ENCODE measurements around the gene GRK5. TPM values are rescaled to one million over a fixed set of nuclear protein-coding genes. Genes with fewer than 3 reads are reported as not detected.

Gene GRK5
- total RNA-seq, 1 experiment from 2014 or later, result 1.2 TPM

DNA sequence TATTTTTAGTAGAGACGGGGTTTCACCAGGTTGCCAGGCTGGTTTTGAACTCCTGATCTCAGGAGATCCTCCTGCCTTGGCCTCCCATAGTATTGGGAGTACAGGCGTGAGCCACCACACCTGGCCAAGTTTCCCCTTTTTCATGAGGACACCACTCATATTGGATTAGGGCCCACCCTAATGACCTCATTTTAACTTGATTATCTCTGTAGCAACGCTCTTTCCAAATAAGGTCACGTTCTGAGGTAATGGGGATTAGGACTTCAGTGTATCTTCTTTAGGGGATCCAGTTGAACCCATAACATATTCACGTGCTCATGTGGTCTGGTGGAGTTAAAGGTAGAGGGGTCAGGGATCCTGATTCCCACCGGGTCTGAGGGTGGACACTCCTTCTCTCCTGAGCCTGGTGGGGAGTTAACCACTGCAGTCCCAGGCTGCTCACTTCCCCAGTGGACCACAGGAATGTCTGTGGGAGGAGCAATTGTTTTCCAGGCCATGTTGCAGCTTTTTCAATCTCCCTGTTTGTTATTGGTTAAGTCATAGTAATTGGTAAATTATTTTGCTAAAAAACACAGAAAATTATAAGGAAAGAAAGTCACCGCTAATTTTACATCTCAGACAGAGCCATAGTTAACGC is 130.5 kb downstream of the GRK5 start:
- Histone ChIP-seq H3K27me3 (ENCODE audit: control insufficient read depth, insufficient read depth, low read length) (no peaks in the 10 kb centered on the region), H3K36me3 (replicated peaks; ENCODE audit: control insufficient read depth, insufficient read depth, low read length) (no peaks in the 10 kb centered on the region), H3K4me3 (ENCODE audit: insufficient read depth, low read depth, low read length) (no peak overlapping the region)
- no peak for DNase-seq

- no peak for DNase-seq
These were observed 131.7 kb downstream of the GRK5 start for GRCh38 chr10:119339109-119339508.

GRCh38 chr10:119340893-119341458 is 133.6 kb downstream of the GRK5 start:
- DNase-seq, result no peak
- Histone ChIP-seq H3K4me3 (ENCODE audit: insufficient read depth, low read depth, low read length) (no peak overlapping the region), H3K36me3 (replicated peaks; ENCODE audit: control insufficient read depth, insufficient read depth, low read length) (no peaks in the 10 kb centered on the region), H3K27me3 (ENCODE audit: control insufficient read depth, insufficient read depth, low read length) (no peaks in the 10 kb centered on the region)

More at GRCh38 chr10:119339109-119339508, 131.7 kb downstream of the GRK5 start:
- no peaks in the 10 kb centered on the region for H3K36me3 ChIP-seq (replicated peaks; ENCODE audit: control insufficient read depth, insufficient read depth, low read length)
- H3K4me3 ChIP-seq (ENCODE audit: insufficient read depth, low read depth, low read length), result no peak overlapping the region
- no peaks in the 10 kb centered on the region for H3K27me3 ChIP-seq (ENCODE audit: control insufficient read depth, insufficient read depth, low read length)

DNA sequence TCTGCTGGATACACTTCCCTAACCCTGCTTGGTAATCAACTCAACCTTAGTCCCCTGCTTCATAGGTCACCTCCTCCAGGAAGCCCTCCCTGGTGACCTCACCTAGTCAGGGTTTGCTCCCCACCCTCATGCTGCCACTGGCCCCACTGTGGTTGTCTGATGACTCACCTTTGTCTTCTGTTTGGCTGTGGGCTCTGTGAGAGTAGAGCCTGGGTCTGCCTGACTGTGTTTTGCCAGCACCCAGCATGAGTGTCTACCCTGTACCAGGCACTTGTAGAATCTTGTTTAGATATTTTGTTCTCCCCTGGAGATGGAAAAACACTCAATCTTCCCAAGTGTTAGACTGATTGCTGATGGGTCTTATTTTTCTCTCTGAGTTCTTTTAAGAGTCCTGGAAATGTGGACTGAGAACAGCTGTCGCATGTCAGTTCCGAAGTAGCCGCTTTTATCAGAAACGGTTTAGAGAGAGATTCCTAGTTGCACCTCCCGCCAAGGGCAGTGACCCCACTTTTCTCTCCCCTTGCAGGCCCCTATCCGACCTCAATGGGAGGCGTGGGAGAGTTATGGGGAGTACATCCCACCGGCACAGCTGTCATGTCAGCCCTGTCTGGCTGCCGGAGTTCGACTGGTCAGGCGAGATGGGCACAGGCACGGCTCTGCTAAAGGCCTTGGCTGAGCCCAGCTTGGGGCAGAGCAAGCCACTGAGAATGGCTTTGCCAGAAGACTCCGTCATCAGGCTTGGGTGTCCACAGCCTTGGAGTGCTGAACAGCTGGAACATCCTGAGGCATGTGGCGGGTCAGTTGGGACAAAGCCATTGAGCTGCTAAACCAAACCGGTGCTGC is 134.3 kb downstream of the GRK5 start:
- H3K36me3 ChIP-seq (replicated peaks; ENCODE audit: control insufficient read depth, insufficient read depth, low read length), result no peaks in the 10 kb centered on the region
- H3K27me3 ChIP-seq (ENCODE audit: control insufficient read depth, insufficient read depth, low read length), result no peaks in the 10 kb centered on the region
- no peak overlapping the region for H3K4me3 ChIP-seq (ENCODE audit: insufficient read depth, low read depth, low read length)
- no peak for DNase-seq

DNA sequence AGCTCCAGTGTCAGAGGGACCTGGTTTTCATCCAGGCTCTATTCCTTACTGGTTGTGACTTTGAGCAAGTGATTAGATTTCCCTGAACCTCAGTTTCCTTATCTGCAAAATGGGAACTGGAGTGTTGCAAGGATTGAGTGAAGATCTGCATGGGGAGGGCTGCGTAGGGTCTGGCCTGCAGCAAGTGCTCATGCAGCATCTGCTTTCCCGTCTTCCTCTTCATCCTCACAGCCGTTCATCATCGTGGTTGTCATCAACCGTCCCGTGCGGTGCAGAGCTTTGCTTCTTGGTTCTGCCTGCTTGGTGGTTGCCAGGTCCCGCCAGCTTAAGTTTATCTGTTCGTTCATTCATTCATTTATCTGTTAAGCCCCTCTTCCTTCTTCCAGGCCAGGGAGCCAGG is 135.0 kb downstream of the GRK5 start:
- Histone ChIP-seq H3K4me3 (ENCODE audit: insufficient read depth, low read depth, low read length) (no peak overlapping the region), H3K27me3 (ENCODE audit: control insufficient read depth, insufficient read depth, low read length) (no peaks in the 10 kb centered on the region), H3K36me3 (replicated peaks; ENCODE audit: control insufficient read depth, insufficient read depth, low read length) (no peaks in the 10 kb centered on the region)
- DNase-seq, result no peak

DNA sequence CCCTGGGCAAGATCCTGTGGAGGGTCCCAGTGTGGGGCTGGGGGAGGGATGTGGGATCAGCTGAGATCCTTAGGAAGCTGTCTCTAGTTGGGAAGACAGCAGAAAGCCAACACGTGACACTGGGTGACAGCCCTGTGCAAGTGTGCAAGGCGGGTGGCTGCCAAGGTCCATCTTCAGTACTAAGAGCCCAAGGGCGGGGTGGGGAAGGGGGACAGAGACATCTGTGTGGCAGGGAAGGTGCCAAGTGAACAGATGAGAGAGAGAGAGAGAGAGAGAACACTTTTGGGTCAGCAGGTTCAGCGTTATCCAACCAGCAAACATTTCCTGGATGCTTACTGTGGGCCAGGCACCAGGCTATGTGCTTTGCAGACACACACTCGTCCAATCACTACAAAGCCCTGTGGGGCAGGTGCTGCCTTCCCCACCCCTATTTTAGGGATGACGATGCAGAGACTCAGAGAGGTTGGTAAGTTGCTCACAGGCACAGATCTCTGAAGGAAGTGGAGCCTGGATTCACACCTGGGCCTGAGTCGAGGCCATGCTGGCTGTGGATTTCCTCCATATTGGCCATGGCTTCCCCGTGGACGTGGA is 135.7 kb downstream of the GRK5 start:
- Histone ChIP-seq H3K4me3 (ENCODE audit: insufficient read depth, low read depth, low read length) (no peak overlapping the region), H3K36me3 (replicated peaks; ENCODE audit: control insufficient read depth, insufficient read depth, low read length) (no peaks in the 10 kb centered on the region), H3K27me3 (ENCODE audit: control insufficient read depth, insufficient read depth, low read length) (no peaks in the 10 kb centered on the region)
- DNase-seq, result no peak

- H3K27me3 ChIP-seq (ENCODE audit: control insufficient read depth, insufficient read depth, low read length), result no peaks in the 10 kb centered on the region
- no peak for DNase-seq
- H3K36me3 ChIP-seq (replicated peaks; ENCODE audit: control insufficient read depth, insufficient read depth, low read length), result no peaks in the 10 kb centered on the region
- no peak overlapping the region for H3K4me3 ChIP-seq (ENCODE audit: insufficient read depth, low read depth, low read length)
These were observed 137.0 kb downstream of the GRK5 start for GRCh38 chr10:119344381-119344780.

- Histone ChIP-seq H3K4me3 (ENCODE audit: insufficient read depth, low read depth, low read length) (no peak overlapping the region), H3K27me3 (ENCODE audit: control insufficient read depth, insufficient read depth, low read length) (no peaks in the 10 kb centered on the region), H3K36me3 (replicated peaks; ENCODE audit: control insufficient read depth, insufficient read depth, low read length) (no peaks in the 10 kb centered on the region)
- no peak for DNase-seq
These were observed 138.9 kb downstream of the GRK5 start for GRCh38 chr10:119346095-119346832.

DNA sequence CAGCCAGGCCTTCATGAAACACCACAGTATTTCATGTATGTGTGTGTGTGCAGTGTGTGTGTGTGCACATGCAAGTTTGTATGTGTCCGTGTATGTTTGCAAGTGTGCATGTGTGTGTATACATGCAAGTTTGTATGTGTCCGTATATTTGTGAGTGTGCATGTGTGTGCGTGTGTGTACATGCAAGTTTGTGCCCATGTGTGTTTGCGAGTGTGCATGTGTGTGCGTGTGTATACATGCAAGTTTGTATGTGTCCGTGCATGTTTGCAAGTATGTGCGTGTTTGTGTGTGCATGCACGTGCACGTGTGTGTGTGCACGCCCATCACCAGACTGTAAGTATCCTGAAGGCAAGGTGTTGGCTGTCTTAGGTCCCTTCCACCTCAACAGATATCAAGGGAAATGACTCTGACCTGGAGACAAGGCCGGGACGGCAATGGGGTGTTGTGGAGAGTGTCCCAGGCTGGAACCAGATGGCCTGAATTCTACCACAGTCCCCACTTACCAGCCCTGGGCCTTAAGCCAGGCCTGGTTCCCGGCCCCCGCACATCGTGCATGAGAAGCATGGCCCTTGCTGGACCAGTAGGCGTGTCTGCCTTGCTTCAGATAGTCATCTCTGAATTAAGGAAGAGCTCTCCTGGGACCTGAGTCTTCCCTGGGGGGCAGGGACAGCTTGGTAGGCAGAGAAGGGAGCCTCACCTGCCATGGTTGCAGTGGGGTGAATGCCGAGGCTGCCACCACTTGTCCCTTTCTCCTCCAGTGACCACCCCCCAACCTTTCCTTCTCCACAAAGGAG is 140.0 kb downstream of the GRK5 start:
- Histone ChIP-seq H3K4me3 (ENCODE audit: insufficient read depth, low read depth, low read length) (no peak overlapping the region), H3K27me3 (ENCODE audit: control insufficient read depth, insufficient read depth, low read length) (no peaks in the 10 kb centered on the region), H3K36me3 (replicated peaks; ENCODE audit: control insufficient read depth, insufficient read depth, low read length) (no peaks in the 10 kb centered on the region)
- no peak for DNase-seq

DNA sequence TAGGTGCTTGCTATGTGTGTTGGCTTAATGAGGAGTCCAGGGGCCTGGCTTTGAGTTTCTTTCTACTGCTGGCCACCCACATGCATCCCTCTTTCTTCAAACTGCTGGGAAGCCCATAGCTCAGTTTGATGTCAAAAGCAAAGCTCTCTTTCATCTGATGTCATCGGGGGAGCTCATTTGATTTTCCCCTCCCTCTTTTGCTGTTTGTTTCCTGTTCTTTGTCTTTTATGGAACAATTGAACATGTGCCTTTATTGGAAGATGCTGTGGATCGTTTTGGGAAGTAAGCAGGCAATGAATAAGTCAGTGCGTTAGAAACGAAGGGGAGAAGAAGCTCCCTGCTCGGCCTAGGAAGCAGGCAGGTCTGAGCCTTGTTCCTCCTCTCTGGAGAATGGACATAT is 140.7 kb downstream of the GRK5 start:
- no peak overlapping the region for H3K4me3 ChIP-seq (ENCODE audit: insufficient read depth, low read depth, low read length)
- DNase-seq, result no peak
- H3K36me3 ChIP-seq (replicated peaks; ENCODE audit: control insufficient read depth, insufficient read depth, low read length), result no peaks in the 10 kb centered on the region
- no peaks in the 10 kb centered on the region for H3K27me3 ChIP-seq (ENCODE audit: control insufficient read depth, insufficient read depth, low read length)

DNA sequence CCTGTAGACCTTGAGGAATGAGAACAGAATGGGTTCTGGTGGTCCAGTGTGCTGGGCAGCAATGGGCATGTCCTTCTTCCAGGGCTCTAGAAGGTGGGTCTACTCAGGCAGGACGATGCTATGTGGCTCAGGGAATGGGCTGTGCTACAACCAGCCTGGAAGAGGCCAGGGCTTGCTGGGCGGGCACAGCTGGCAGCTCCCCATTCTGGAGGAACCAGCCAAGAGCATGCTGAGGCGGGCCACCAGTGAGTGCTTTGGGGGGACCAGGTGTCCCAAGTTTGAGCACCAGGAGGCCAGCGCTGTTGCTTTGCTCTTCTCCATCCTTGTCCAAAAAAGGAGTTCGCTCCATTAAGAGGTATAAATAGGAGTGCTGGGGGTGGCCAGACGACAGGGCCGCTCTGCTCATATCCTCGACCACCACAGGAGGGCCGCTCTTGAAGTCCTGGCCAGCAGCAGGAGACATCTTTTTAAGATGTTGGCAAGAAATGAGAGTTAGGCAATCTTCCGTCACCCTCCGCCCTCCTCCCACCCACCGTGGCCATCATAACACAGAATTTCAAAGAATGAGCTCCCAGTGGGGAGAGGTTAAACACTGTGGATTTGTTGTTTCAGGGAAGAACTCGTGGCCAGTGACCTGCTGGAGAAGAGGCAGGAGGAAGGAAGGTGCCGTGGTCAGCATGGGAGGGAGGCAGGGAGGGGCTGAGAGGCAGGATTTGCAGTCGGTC is 141.3 kb downstream of the GRK5 start:
- no peak for DNase-seq
- H3K4me3 ChIP-seq (ENCODE audit: insufficient read depth, low read depth, low read length), result no peak overlapping the region

DNA sequence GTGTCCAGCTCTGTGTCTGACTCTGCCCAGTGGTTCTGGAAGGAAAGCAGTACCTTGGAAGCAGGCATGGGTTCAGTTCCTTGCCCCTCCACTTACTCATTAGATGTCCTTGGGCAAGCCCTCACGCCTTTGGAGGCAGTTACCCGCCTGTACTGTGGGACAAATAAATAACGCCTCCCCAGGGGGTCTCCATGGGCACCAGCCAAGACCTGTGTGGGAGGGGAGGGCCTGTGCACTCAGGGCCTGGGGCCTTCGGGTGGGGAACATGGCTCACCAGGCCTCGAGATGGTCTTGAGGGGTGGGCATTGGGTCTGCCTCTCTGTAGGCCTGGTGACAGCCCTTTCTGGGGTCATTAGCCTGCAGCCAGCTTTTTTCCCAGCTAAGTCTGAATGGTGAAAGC is 142.0 kb downstream of the GRK5 start:
- H3K27me3 ChIP-seq (ENCODE audit: control insufficient read depth, insufficient read depth, low read length), result no peaks in the 10 kb centered on the region
- no peaks in the 10 kb centered on the region for H3K36me3 ChIP-seq (replicated peaks; ENCODE audit: control insufficient read depth, insufficient read depth, low read length)
- H3K4me3 ChIP-seq (ENCODE audit: insufficient read depth, low read depth, low read length), result no peak overlapping the region
- DNase-seq, result no peak

More for the DNA sequence above, 141.3 kb downstream of the GRK5 start:
- H3K36me3 ChIP-seq (replicated peaks; ENCODE audit: control insufficient read depth, insufficient read depth, low read length), result no peaks in the 10 kb centered on the region
- no peaks in the 10 kb centered on the region for H3K27me3 ChIP-seq (ENCODE audit: control insufficient read depth, insufficient read depth, low read length)

DNA sequence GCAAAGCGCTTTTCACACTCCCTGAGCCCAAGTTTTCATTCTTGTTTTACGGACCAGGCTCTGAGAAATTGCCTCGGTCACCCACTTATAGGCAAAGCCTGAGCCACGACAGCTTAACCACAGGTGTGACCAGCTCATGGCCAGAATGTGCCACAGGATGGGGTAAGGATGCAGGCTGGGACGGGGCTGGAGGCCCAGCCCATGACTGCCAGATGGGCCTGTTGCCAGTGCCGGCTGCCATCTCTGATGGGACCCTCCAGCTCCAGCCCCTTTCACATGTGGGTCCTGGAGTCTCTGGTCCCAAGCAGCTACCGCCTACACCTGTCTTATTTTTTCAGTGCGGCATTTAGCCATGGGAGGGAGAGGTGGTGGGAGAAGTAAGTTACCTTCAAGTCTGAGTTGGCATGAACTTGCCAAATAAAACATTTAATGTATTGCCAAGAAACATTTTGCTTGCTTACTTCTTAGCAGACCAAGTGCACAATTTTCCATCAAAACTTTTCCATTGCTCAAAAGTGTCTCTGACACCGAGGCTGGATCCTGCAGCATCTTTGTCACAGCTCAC is 142.6 kb downstream of the GRK5 start:
- no peak for DNase-seq
- no peak overlapping the region for H3K4me3 ChIP-seq (ENCODE audit: insufficient read depth, low read depth, low read length)
- H3K36me3 ChIP-seq (replicated peaks; ENCODE audit: control insufficient read depth, insufficient read depth, low read length), result no peaks in the 10 kb centered on the region
- no peaks in the 10 kb centered on the region for H3K27me3 ChIP-seq (ENCODE audit: control insufficient read depth, insufficient read depth, low read length)

Measured in H7 (cell line).